HK-2 (cell line): Measurements from ENCODE around the gene ANKRD6.

ENCODE experiments used
- DNase-seq: peaks from one replicate; pipeline ENCODE4 v3.0.0-alpha.2; 2018; ENCODE audit not compliant: unreplicated experiment

Gene ANKRD6

DNA sequence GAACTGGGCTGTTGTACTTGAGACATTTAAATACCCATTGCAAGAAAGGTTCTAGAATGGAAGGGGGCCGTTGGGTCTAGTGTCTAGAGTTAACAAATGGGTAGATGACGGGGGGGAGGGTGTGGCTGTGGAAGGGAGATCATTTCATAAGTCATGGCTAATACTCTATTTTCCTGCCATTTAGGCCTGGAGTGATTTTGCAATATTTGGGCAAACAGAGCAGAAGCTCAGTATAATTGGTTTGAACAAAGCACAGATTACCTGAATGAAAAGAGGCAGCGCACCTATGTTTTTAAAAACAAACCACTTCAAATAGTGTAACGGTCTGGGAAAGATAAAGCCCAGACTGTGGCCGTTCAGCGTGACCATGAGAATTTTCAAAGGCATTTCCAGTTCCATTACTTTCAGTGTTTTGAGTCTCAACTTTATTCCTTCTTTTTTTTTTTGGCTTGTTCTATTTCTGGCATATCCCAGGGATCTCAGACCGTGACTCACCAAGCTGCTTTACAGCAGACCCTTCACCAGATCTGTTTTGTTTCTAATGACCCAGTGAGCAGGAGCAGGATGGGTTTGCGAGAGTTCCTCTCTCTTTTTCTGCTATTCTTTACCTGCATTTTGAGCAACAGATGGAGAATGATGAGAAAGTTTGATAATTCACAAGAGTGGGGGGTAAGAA, 131.9 kb downstream of the ANKRD6 start:
- no peak for DNase-seq

DNA sequence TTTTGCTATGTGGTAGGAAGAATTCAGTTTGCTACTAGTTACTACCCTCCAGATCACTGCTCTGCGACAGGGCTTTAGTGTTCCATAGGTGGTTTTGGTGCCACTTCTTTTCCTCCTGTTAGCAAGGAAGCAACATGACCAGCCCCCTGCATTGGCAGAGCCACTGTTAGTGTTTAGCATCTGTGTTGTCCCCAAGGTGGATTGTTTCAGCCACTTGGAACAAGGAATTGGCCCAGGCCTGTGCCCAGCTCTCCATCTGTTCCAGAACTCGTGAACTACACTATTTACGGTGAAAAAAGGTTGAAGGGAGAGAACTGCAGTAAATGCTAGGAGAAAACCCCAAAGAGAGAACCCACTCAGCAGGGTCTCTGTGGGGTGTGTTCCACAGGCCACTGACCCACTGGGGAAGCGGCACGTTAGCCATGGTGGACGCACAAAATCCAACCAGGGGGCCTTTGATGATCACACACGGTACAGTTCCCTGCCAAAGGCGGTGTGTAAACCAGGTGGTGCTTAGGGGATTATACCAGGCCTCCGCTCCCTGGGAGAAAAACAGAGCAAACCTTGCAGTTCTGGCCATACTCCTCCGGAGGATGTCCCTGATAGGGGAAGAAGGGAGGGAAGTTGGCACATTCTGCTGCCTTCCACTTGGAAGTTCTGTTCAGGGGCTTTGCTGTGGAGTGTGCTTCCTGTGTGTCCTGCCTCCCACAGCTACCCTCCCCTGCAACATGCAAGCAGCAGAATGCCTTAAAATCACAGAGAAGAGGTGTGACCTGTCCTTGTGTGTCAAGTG, 133.3 kb downstream of the ANKRD6 start:
- no peak for DNase-seq

DNA sequence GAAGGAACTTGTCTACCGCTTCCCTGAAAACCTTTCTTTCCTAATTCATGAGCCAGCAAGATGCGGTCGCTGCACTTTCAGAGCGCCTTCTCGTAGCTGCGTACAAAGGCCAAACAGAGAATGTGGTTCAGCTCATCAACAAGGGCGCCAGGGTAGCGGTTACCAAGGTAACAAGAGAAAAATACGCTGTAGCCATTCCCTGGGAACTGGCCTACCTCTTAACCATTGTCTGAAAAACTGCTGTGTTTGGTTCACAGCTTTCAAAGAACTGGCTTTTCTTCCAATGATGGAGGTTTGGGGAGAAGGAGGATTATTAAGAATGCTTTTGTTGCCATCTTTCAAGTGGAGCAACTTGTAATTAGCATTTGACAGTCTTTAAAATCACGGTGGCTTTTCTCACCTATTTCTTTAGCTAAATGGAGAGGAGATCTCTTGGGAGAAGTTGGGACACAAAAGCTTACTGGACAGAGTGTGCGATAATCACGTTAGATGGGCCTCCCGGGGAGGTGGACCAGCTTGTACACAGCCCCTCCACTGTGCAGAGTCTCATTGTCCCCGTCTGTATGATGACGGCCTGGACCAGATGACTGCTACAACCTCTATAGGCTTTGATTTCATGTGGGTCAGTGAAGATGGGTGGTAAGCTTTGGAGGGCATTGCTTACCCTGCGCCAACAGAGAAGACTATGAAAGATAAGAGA, 134.1 kb downstream of the ANKRD6 start:
- DNase-seq, result no peak

DNA sequence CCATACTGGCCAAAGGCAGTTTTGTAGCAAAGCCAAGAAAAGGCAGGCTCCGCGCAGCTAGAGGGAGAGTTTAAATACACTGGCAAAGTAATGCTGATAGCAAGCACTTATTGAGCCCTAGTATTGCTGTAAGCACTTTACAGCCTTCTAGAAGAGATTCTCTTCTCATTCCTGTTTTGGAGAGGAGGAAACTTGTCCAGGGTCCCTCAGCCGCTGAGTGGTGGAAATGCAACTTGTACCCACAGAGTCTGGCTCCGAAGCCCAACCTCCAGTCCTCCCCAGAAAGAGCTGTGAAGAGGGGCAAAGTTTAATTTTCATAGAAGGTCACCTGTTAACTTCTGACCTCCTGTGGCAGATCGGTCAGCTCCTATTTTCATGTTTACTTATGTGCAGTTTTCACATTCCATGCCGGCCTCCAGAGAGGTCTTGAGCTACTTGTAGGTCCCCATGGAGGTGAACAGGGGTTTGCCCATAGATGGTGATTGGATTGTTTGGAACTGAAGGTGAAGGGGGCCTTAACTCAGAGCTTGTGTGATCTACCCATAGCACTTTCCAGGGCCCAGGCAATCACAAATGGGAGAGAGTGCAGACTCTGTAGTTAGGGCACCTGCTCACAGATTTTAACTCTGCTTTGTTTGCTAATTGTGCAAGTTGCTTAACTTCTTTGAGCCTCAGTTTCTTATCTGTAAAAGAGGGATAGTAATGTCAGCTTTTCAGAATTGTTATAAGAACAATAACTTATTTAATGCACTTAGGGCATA, 134.9 kb downstream of the ANKRD6 start:
- no peak for DNase-seq

- DNase-seq, result no peak
These were observed 142.1 kb downstream of the ANKRD6 start for GRCh38 chr6:89574910-89575561.

DNA sequence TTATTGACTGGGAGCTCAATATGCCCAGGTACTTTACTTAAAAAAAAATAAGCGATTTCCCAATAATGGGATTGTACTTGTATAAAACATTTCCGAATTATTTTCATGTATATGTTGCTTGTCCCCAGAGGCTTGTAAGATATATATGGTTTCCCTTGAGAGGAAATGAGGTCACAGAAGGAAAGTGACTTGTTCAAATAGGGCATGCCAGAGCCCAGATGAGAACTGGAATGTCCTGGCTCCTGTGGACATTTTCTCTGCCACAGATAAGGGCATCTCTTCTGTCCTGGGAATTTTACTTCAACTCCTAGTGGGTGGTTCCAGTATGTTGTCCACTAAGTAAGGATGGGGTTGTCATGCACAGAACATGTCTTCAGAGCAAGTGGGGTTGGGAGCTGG, 142.6 kb downstream of the ANKRD6 start:
- DNase-seq, result no peak

- DNase-seq, result no peak
These were observed 148.2 kb downstream of the ANKRD6 start for GRCh38 chr6:89580997-89581666.

- DNase-seq, result no peak
These were observed 148.7 kb downstream of the ANKRD6 start for GRCh38 chr6:89581689-89582088.

GRCh38 chr6:89582669-89583325, 149.8 kb downstream of the ANKRD6 start:
- DNase-seq, result no peak

GRCh38 chr6:89583559-89583958, 150.6 kb downstream of the ANKRD6 start:
- no peak for DNase-seq

DNA sequence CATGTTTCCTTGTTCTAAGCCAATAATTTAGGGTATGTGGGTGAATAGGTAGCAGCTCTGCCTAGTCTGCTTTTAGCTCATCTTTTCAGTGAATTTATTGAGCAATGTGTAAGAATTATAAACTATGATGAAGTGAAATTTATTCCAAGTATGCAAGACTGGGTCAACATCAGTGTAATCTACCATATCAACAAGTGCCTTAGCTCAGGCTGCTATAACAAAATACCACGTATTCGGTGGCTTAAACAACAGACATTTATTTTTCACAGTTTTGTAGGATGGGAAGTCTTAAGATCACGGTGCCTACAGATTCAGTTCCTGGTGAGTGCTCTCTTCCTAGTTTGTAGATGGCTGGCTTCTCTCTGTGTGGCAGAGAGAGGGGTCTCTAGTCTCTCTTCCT, 151.6 kb downstream of the ANKRD6 start:
- no peak for DNase-seq

- no peak for DNase-seq
These were observed 152.2 kb downstream of the ANKRD6 start for GRCh38 chr6:89585154-89585553.

DNA sequence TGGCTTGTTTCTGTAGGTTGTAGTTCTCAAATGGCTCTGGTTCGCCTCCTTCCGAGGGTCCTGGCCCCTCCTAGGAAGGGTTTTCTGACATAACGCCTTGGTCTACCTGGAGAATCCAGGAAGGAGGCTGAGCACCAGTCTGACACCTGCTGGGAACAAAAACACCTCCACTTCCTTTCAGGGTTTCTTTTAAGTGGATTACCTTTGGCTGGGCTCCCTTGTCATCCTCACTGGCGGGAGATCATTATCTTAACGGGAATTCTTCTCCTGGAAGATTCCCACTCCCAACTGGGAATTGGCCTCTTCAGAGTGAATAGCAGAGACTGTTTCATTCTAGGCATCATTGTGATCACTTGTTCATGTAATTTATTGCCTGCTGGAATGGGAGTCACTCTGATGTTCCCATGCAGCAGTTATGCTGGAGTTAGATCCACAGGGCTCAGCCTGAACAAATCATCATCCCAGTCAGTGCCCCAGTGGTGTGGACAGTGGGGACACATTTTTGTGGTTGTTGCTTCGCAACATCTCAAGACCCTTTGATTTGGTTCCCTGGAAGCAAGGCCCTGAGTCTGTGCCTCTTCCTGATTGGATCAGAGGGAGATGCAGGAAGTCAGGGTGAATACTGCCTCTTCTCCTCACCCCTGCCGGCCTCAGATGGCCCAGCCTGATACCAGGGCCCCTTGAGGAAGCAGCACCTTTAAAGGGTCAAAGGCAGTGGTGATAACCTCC, 156.5 kb downstream of the ANKRD6 start:
- no peak for DNase-seq

GRCh38 chr6:89590133-89590532, 157.2 kb downstream of the ANKRD6 start:
- DNase-seq, result no peak

GRCh38 chr6:89591745-89592144, 158.8 kb downstream of the ANKRD6 start:
- no peak for DNase-seq

DNA sequence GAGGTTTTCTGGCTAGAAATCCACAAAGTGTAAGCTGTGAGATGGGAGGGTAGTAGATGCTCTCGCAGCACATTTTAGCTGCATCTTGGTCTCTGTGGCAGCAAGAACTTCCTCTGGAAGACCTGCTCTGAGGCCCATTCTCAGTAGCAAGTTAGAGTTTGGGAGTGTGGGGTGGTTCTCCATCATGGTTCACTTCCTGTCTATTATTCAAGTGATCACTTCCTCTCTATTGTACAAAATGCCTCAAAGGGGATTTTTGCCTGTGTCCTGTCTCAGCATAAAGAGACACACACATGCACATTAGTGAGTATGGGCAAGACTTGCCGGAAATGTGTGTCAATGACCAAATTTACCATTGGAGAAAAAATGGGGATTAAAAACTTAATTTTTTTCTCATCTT, 163.1 kb downstream of the ANKRD6 start:
- no peak for DNase-seq

GRCh38 chr6:89596484-89596883, 163.5 kb downstream of the ANKRD6 start:
- no peak for DNase-seq

- DNase-seq, result no peak
These were observed 164.4 kb downstream of the ANKRD6 start for GRCh38 chr6:89597372-89597771.

DNA sequence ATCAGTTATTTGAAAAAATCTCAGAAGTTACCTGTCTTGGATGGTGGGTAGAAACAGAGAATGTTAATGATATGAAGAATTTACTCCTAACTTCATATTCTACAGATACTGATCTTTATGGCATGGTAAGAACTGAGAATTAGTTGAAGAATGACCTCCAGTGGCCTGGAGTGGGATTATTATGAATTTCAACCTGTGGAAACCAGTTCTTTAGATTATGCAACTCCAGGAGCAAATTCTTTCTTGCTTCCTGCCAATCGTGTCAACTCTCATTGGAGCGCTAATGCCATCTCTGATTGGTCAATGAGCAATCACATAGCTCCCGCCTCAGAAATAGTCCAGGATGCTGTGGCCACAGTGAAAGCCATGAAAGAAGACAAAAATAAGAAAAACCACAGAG, 165.0 kb downstream of the ANKRD6 start:
- DNase-seq, result peak; percentile 22

DNA sequence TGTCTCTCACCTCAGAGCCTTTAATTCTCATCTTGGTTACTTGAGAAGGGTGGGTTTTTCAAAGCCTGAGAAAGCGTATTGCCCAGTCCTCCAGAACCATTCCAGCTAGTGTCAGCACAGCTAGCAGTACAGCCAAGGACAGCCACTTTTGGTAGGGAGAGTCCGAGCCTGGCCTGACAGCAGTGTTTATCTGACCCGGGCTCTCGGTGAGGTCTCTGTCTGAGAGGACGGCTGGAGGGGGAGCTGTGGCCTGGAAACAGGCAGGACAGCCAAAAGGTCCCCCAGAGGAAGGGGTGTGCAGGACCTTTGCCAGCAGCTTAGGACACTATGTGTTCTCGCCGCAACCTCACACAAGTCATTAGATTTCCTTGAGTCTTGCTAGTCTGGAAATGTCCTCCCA, 166.8 kb downstream of the ANKRD6 start:
- DNase-seq, result no peak
